Activated CD4-positive, alpha-beta T cell treated with anti-CD3 and anti-CD28 coated beads, Interleukin-10, Interleukin-2, amounts not matched to agents 100 ng/mL and 50 ng/mL, durations not matched to agents 16 hours and 8 hours (primary cell): ENCODE data around the gene TSEN15.

Experiments
- DNase-seq: peaks from one replicate; pipeline ENCODE4 v3.0.0-alpha.2; 2020

Gene TSEN15

DNA sequence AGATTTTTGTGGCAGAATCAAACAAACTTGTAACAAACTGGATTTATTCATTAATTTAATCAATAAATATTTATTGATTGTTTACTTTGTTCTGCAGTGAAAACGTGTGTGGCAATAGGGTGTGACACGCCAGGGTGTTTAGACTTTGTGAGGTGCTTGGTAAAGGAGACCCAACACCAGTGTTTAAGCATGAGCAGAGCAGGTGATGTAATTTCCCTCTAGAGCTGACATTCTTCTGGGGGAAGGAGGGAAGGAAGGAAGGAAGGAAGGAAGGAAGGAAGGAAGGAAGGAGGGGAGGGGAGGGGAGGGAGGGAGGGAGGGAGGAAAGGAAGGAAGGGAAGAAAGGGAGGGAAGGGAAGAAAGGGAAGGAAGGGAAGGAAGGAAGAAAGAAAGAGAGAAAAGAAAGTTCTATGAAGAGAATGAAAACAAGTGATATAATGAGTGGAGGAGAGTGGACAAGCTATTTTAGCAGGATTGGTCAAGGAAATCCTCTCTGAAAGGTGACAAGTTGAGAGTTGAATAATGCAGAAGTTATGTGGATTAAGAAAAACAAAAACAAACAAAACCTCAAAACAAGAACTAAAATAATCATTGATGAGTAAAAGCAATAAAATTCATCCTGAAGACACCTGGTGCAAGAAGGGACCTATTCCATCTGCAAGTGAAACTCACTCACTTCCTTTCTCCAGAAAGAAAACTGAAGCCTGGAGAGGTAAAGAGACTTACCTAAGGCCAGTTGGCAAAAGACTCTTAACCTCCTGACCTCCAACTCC lies 60.8 kb downstream of the TSEN15 start:
- DNase-seq: no peak

DNA sequence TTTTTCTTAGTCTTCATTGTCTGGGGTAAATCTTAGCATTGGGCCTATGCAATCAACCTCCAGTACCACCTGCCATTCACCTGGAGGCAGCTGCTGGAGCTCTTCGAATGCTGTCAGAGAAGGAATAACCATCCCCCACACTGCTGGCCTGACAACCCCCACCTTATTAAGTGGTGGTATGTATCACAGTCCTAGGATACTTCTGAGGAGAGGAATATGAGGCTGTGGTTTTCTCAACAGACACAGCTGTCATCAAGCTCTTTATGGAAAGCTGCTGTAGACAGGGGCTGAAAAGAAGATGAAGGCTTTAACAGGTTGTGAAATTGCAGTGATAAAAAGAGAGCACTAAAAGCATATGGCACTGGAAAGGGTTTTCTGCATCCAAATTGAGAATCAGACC lies 61.7 kb downstream of the TSEN15 start:
- DNase-seq: no peak

DNA sequence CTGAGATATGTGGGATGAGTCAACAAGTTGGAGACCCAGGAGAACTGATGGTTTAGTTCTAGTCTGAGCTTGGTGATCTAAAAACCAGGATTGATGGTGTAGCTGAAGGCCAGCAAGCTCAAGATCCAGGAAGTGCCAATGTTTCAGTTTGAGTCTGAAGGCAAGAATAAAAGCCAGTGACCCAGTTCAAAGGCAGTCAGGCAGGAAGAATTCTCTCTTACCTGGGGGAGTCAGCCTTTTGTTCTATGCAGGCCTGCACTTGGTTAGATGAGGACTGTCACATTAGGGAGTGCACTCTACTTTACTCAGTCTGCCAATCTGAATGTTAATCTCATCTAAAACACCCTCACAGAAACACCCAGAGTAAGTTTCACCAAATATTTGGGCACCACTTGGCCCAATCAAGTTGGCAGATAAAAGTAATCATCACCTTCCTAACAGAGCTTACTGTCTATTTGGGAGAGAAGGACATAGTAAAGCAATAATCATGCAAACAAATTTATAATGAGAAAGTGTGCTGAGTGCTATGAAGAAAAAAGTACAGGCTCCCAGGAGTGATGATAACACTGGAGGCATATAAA lies 63.4 kb downstream of the TSEN15 start:
- DNase-seq: no peak

DNA sequence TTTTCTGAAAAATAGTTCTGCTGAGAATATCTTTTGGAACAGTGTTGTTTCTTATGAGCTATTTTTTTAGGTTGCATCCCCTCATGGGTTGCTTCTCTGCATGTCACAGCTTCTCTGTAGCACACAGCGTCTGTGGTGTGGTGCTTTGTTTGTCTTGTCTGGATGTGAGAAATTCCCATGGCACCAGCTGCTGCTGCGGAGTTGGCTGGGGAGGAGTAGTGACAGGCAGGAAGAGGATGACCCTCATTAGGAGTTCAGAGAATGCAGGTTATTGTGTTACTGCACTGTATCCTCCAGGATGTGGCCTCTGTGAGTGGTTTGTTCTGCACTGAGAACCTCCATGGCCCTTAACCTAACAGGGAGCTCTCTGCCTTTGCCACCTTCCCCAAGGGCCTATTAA lies 64.8 kb downstream of the TSEN15 start:
- DNase-seq: no peak

DNA sequence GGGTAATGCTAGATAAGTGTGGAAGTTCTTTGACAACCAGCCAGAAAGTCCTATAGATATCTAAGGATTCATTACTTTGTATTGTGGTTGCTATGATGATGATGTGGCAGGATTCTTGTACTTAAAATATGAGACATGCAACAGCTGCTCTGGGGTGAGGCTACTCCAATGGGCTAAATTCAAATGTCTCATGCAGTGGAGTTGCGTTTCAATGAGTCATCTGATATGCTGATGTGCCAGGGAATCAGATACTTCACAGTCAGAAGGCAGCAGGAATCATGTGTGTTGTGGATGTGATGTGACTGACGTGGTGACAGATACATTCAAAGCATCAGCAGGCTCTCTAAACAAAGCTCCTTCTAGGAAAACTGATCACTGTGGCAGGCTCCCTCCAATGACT lies 66.5 kb downstream of the TSEN15 start:
- no peak for DNase-seq
